Right hindlimb (tissue), 1 donor: Measurements from ENCODE around the gene CAMK2A.
"Not testable (repeated sequence)": the region's sequence is repeated elsewhere in the genome, so short reads cannot be mapped to it uniquely, and the experiment has no call there.

ENCODE experiments used
- DNase-seq: peaks from one replicate; pipeline ENCODE4 v3.0.0-alpha.2; 2018

The CAMK2A gene

GRCh38 chr5:150234576-150235499 lies 54.7 kb downstream of the CAMK2A start:
- DNase-seq, result no peak

GRCh38 chr5:150233706-150234105 lies 55.9 kb downstream of the CAMK2A start:
- DNase-seq, result not testable (repeated sequence)

GRCh38 chr5:150230842-150231241 lies 58.7 kb downstream of the CAMK2A start:
- no peak for DNase-seq

- no peak for DNase-seq
Observed at GRCh38 chr5:150229571-150229970, 60.0 kb downstream of the CAMK2A start.

- no peak for DNase-seq
Observed at GRCh38 chr5:150227606-150228273, 61.8 kb downstream of the CAMK2A start.

- no peak for DNase-seq
Observed at GRCh38 chr5:150227036-150227435, 62.5 kb downstream of the CAMK2A start.

- DNase-seq, result no peak
Observed at GRCh38 chr5:150224483-150225027, 65.0 kb downstream of the CAMK2A start.

- DNase-seq, result no peak
Observed at GRCh38 chr5:150223474-150223873, 66.1 kb downstream of the CAMK2A start.

- DNase-seq, result no peak
Observed at GRCh38 chr5:150222906-150223305, 66.7 kb downstream of the CAMK2A start.

- DNase-seq, result no peak
Observed at GRCh38 chr5:150221471-150221870, 68.1 kb downstream of the CAMK2A start.

- no peak for DNase-seq
Observed at GRCh38 chr5:150219861-150220260, 69.7 kb downstream of the CAMK2A start.

- DNase-seq, result no peak
Observed at GRCh38 chr5:150219142-150219541, 70.4 kb downstream of the CAMK2A start.

- no peak for DNase-seq
Observed at GRCh38 chr5:150218693-150219035, 70.9 kb downstream of the CAMK2A start.

- peak; percentile 90 for DNase-seq
Observed at GRCh38 chr5:150217873-150218692, 71.5 kb downstream of the CAMK2A start.

- DNase-seq, result no peak
Observed at GRCh38 chr5:150217038-150217437, 72.5 kb downstream of the CAMK2A start.

GRCh38 chr5:150215979-150216944 lies 73.3 kb downstream of the CAMK2A start:
- DNase-seq, result peak; percentile 86

- peak; percentile 65 for DNase-seq
Observed at GRCh38 chr5:150214289-150214688, 75.3 kb downstream of the CAMK2A start.

- DNase-seq, result peak; percentile 74
Observed at GRCh38 chr5:150213530-150213929, 76.0 kb downstream of the CAMK2A start.

- DNase-seq, result no peak
Observed at GRCh38 chr5:150211156-150212030, 78.2 kb downstream of the CAMK2A start.

GRCh38 chr5:150210644-150211043 lies 78.9 kb downstream of the CAMK2A start:
- no peak for DNase-seq
